NCI-H1417 treated with DMSO at 0.1 percent for 48 hours (cell line): ENCODE results near the gene LAD1.

ENCODE experiments used
- DNase-seq: peaks from one replicate; lab custom pipeline; 2025; lab: John Stamatoyannopoulos, UW

Gene LAD1

DNA sequence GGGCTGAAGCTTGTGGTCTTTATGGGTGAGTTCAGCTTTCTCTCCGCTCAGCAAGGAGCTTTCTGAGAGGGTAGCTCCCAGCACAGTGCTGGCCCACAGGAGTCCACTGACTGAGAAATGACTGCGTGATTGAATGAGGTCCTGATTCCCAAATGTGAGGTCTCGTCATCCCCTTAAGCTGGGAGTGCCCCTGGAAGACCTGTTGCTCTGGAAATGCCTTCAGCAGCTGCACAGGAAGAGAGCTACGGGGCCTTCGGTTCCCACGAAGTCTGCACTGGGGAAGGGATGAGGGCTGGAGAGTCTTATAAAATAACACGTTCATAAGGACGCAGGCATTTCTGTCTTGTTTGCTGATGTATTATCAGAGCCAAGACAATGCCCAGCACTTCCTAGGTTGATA lies 35.7 kb downstream of the LAD1 start:
- no peak for DNase-seq

DNA sequence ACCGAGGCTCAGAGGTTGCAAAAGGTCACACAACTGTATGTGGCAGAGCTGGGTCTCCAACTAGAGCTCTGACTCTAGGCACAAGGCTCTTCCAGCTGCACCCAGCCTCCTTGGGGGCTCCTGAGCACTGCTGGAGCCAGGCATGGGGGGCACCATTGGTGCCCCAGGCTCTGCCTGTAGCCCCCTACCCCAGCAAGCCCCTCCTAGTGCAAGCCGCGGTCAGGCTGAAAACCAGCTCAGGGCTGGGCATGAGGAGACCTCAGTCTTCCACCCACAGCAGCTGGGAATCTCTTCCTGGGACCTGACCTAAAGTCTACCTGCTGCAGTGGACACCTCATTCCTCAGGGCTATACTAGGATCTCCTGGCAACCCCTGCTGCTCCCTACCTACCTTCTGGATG lies 36.2 kb downstream of the LAD1 start:
- DNase-seq = no peak

DNA sequence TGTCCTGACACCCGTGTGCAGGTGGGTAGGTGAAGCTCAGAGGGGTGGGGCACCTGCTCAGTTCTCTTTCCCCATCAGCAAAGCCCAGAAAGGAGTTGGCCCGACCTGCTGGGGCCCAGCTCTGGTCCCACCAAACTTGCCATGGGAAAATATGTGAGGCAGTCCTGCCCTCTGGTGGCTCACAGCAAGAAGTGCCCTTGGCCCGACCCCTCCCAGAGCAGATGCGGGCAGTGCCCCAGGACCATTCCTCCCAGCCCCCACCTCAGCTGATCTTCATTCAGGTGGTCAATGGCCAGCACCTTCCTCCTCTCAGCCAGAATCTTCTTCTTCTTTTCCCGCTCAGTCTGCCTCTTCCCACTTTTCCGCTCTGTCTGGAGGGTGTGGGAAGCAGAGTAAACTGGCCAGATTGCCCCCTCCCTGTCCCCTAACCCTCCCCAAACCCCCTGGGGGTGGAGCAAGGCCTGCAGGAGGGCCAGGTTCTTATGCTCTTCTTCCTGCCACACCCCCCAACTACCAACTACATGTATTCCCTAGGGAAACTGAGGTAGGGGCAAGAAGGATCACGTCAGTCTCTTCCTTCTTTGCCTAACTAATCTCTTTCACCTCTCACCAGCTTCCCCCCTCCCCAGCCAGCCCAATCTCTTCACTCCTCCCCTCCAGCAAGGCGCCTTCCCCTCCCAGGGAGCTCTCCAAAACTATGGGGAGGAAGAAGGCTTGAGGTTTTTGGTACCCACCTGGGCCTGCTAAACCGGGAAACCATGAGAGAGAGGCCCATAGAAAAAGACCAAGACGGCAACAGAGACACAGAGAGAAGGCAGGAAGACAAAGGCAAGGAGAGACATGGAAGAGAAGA lies 37.2 kb downstream of the LAD1 start:
- DNase-seq = no peak

DNA sequence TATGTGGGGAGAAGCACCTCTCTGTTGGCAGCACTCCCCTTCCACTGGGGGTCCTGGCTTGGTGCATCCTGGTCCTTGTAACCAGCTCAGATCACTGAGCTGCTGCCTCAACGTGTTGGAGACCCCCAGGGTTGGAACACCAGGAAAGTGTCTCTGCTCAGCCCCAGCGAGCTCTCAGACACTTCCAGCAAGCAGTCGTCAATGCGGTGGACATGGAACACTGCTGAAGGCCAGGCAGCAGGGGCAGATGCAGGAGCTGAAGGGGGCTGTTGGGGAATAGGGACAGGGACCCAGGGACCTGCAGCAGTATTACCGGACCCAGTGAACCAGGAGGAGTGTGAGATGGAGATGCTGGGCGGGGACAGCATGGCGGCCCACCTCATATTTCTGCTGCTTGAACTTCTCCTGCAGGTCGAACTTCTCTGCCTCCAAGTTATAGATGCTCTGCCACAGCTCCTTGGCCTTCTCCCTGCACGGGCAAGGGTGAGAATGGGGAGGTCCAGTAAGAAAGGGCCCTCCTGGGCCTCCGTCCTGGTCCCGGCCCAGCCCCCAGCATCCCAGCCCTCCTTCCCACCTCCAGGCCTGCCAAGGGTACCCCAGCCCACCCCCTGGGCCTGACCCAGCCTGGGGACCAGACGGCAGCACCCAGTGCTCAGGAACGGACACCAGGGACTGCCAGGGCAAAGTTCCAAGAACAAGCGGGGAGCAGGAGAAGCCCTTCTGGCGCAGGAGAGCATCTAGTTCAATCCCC lies 38.0 kb downstream of the LAD1 start:
- DNase-seq = no peak

DNA sequence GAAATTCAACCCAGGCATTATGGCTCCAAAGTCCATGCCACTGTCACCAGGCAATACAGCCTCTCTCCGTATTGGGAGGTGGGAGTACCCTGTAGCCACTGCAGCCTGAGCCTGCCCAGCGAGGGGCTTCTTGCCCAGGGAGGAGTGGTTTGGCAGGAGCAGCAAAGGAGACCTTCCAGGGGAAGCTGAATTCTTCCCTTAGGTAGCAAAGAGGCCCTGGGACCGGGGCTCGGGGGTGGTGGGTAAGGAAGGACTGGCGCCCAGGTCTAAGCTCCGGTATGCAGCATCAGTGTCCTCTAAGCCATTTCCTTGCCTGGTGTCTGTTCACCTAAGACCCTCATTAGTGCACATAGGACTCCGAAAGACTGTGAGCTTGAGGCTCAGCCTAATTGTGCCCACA lies 38.6 kb downstream of the LAD1 start:
- DNase-seq = no peak

DNA sequence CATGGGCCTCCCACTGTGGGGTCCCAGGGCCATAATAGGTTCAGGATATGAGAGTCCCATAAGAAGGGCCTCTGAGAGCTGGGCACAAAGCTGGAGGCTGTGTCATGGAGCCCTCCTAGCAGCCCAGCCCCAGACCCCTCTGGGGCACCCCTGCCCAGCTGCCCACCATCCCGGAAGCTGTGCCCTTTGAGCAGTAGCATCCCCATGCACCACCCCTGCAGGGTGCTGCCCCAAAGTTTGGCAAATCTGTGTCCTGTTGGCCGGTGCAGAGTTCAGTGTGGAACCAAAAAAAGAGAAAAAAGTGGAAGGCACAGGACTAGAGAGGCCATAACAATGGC lies 39.3 kb downstream of the LAD1 start:
- no peak for DNase-seq

DNA sequence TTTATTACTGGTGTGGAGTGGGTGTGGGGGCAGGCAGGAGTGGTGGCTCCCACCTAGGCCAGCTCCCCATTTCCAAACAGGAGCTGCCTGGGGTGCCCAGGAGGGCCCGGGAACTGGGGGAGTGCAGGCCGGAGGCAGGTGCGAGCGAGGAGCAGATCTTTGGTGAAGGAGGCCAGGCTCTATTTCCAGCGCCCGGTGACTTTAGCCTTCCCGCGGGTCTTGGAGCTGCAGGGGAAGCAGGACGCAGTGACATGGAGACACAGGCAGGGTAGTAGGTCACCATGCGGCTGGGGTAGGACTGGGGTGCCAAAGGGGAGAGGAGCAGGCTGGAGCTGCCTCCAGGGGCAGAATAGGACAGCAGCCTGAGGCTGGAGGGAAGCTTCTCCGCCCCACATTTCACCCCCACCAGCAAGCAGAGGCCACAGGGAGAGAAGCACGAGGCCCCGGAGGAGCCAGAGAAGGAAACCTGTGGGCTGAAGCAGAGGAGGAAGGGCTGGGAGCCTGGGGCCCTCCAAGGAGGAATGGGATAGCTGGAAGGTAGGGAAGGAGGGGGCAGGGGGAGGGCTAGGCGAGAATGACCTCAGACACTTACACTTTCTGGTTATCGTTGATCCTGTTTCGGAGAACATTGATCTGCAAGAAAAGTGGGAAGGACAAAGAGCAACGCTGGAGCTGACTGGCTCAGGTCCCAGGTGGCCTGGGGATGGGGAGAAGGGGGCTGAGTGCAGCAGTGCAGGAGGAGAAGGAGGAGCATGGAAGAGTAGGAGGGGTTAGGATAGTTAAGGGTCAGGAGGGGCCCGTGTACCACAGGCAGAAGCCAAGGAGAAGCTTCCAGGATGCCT lies 39.9 kb downstream of the LAD1 start:
- DNase-seq = no peak

DNA sequence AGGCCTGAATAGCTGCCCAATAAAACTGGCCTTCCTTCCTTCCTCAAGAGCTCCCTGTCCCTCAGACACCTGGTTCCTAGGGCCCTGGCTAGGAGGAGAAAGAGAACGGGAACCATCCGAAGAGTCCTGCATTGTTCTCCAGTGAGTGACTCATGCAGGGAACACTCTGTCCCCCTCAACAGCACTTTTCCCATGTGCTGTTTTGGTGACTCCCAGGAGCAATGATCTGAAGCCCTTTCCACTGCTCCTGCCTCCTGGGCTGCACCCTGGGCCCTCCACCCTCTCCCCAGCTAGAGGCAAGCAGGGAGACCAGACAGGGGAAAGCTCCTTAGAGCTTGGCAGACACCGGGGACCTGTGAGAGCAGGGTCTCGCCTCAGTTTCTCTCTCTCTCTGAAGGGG lies 40.5 kb downstream of the LAD1 start:
- DNase-seq = no peak

DNA sequence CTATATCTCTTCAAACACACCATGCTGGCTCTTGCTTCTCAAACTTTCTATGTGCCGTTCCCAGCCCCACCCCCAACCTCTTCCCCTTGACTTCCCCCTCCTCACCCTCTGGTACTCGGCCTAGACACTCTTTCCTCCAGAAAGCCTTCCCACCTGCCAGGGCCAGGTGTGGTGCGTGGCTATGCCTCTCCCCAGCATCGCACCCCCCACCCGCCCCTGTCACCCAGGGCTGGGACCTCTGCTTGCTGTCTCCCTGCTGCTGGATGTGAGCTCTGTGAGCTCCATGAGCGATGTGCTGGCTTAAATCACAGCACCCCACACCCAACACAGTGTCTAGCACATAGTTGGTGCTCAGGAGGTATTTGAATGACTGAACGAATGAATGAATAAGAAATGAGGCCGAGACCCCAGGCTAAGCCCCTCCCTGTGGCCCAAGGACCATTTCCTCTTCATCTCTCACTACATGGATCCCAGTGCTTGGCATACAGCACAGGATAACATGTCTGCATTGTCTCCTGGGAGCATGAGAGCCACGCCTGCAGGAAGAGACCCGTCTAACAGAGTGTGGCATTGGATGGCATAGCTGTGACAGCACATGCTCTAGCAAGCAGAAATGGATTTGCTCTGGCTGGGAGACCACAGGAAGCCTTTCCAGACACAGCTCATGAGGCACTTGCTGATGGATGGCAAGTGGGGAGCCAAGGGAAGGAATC lies 41.3 kb downstream of the LAD1 start:
- no peak for DNase-seq

DNA sequence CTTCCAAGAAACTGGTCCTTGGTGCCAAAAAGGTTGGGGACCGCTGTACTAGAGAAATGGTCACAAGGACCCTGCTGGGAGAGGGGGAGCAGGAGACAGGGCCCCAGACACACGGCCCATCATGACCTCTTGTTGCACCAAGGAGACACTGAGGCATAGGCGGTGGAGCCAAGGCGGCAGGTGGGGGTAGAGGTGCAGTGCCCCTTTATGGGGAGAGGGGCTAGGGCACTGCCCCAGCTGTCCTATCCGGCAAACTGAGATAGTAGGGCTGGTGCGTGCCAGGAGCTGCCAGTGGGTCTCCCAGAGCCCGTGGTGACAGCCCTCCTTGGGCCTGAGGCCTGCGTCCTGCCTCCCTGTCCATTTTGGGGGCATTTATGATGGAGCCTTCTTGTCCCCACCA lies 41.9 kb downstream of the LAD1 start:
- DNase-seq = no peak

DNA sequence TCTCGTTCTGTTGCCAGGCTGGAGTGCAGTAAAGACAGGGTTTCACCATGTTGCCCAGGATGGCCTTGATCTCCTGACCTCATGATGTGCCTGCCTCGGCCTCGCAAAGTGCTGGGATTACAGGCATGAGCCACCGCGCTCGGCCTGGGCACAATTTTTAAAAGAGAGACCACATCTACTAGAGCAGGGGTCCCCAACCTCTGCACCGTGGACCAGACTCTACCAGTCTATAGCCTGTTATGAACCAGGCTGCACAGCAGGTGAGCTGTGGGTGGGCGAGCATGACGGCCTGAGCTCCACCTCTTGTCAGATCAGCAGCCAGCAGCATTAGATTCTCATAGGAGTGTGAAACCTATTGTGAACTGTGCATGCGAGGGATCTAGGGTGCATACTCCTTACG lies 42.4 kb downstream of the LAD1 start:
- no peak for DNase-seq

DNA sequence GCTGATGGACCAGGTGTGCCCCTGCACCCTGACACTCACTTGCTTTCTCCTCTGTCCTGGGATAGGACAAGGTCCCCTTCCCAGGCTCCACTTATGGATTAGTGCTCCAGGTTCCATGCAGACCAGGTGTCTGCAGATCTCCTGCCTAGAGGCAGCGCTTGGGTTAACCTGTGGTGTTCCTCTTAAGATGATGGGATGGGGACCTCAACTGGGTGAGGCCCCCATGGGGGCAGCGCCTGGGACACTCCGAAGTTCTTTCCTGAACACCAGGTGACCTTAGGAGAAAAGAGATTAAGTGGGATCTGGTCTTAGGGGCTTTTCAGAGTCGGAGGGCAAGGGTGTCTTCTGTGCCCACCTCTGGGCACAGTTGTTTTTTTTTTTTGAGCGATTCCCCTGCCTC lies 42.9 kb downstream of the LAD1 start:
- DNase-seq = no peak

DNA sequence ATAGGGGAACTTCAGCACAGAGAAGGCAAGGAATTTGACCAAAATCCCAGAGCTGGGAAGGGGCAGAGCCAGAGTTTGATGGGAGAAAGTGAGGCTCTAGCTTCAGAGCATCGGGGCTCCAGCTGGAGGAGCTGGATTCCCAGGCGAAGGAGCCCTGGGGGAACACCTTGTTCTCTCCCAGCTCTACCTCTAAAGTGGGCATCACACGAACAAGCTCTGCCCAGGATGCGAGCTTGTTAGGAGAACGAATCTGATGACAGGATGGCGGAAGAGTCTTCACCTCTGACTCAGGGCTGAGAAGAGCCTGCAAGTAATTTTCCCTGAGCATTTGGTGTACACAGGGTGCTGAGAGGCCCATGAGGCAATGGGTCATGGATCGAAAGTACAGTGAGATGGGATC lies 43.7 kb downstream of the LAD1 start:
- DNase-seq = no peak

DNA sequence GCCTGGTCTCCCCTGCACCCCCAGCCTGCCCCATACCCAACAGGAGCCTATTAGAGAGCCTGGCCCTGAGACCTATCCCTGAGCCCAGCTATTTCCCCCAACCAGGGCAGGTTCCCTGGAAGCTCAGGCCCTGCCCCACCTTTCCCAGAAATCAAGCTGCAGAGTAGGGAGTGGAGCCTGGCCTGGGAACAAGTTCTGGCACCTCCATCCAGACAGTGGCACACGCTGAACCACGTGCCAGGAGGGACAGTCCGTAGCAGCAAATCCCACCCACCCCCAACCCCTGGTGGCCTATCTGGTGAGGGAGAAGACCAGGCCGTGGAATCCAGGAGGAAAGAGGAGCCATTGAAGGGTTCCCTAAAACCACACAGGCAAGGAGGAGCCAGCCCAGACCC lies 44.2 kb downstream of the LAD1 start:
- DNase-seq = no peak

DNA sequence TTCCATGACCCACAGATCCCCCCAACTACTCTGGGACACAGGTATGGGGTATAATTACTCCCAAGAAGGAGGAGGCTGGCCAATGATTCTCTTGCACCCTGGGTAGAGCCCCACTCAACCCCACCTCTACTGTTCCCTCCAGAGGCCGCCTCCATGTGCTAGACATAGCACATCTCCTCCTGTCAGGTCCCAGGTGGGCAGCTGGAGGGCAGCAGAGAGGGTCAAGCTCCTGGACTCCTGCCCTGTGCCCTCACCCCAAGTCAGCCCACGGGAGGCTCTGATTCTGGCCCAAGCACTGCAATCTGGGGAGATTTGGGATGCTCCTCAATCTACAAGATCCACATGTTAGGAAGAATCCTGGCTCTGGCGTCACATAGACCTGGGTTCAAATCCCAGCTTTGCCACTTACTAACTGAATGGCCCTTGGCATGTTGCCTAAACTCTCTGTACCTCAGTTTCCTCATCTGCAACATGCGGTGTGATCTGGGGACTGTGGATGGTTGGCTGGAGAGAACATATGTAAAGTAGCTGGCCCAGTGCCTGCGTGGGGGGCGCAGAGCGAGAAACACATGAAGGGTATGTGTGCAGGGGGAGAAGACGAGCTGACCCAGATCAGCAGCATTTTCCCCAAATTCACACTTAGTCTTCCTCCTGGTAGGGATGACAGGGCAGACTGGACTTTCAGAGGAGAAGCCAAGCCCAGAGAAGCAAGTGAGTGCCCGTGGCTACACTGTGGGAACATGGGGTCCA lies 44.8 kb downstream of the LAD1 start:
- DNase-seq = no peak

DNA sequence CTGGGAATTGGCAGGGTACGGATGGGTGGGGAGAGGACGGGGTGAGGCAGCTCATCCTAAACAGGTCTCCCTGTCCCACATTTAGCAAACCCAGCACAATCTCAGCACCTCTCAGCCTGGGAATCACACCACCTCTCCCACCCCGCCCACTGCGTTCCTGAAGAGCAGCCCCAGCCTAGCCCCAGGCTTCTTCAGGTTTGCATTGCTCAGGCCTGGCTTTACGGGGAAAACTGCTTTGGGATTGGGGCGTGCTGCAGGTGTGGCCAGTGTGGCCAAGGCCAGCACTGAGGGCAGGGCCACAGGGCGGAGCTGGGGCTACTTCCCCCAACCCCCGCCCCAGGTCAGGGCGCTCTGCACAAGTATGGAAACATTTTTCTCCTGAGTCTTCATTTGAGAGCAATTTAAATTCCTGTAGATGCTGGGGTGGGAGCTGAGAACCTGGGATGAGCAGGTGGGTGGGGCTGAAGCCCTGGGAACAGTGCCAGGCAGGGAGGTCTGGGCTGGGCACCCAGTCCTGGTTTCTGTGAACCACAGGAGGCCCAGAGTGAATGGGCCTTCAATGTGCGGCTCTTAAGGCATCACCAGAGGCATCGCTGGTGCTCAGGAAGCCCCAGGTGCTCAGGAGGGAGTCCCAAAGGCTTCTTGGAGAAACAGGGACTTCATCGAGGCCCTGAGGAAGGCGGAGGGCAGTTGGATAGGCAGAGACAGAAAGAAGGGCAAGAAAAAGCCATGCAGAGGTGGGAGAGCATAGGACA lies 45.8 kb downstream of the LAD1 start:
- no peak for DNase-seq

DNA sequence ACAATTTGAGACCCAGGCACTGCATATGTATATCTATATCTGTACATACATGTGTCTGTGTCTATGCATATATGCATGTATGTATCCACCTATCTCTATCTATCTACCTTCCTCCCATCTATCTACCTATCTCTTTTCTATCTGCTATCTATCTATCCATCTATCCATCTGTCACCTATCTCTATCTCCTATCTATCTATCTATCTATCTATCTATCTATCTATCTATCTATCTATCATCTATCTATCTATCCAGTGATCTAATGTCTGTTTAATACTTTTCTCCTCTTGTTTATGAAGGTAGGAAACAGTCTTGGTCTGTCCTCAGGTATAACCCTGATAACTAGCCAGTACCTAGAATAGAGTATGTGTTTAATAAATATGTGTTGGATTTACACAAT lies 47.5 kb downstream of the LAD1 start:
- DNase-seq = no peak

DNA sequence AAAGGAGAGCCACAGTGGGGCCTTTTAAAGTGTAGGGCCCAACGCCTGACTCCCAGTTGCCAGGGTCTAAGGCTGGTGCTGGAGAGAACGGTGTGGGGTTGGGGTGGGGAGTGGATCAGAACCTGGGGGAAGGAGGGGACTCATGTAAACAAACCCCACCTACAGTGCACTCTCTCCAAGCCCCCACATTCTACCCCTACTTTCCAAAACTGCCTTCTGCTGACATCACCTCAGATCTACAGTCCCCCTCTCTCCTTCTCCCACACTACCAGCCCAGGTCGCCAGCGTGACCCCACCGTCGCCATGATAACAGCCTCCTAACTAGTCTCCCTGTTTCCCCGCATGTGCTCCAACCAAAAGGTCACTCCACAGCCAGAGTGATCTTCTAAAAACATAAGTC lies 48.2 kb downstream of the LAD1 start:
- no peak for DNase-seq

DNA sequence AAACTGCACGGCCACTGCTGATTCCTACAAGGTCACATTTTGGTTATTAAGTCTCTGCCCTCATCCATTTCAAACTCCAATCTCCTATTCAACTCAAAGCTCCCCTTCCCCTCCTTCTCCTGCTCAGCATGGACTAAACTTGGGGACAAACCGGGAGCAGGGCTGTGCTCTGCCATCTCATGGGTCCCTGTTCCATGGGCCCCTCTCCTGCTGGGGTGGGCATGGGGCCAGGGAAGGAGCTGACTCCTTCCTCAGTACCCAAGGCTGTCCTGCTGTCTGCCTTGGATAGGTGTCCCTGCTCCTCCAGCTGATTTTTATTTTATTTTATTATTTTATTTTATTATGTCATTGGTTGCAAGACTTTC lies 48.8 kb downstream of the LAD1 start:
- no peak for DNase-seq

DNA sequence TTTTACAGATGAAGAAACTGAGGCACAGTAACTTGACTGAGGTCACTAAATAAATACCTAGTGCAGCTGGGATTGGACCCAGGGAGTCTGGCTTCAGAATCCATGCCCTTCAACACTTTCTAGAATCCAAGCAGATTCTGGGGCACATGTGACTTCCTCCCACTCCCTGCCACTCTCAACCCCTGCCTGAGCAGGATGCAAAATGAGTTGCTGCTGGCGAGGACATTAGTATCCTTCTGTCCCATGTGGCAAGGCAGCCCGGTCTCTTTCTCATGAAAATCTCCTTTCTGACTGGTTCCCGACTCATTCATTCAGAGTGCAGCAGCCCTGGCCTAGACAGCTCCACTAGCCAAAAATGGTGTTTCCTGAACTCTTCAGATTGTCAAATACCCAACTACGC lies 50.0 kb downstream of the LAD1 start:
- no peak for DNase-seq

DNA sequence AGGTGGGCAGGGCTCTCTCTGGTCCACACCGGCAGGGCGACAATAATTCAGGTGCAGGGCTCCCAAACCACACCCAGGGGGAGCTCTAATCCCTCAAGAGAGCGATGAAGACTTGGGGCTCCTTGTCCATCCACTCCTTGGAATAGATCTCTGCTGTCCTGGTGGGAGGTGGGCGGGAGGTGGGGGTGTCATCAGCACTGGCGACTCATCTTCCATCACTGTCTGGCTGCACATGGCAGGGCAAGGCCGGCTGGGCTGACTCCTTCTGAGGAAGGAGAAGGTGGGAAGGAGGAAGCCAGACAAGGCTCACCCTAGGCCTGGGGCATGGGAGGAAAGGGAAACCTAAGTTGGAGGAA lies 50.9 kb downstream of the LAD1 start:
- DNase-seq = no peak
